Osteoblast (primary cell): ENCODE measurements around the gene PIGQ. TPM values are rescaled to one million over a fixed set of nuclear protein-coding genes. Genes with fewer than 3 reads are reported as not detected.
A peak's percentile ranks its signal among the peaks of the same experiment; 100 is the strongest.

Experiments used
- DNase-seq: peaks from one replicate; pipeline ENCODE4 v3.0.0; 2011; ENCODE audit warnings: low spot score, mixed read lengths; ENCODE audit not compliant: insufficient read length; ENCODE audit errors: missing footprints
- H2AFZ ChIP-seq: 2 replicates; pipeline ENCODE4 v1.6.0; 2011; ENCODE audit warnings: mild to moderate bottlenecking, low read length
- H3K27ac ChIP-seq: 2 replicates; pipeline ENCODE4 v1.5.1; 2011; ENCODE audit warnings: mild to moderate bottlenecking, low read depth, low read length, moderate library complexity
- H3K27me3 ChIP-seq: 2 replicates; pipeline ENCODE4 v1.6.0; 2012; ENCODE audit warnings: mild to moderate bottlenecking, control low read depth, inconsistent platforms, low read length, moderate library complexity; ENCODE audit not compliant: insufficient read depth
- H3K36me3 ChIP-seq: 2 replicates; pipeline ENCODE4 v1.5.1; 2011; ENCODE audit warnings: mild to moderate bottlenecking, low read length, control low read depth, moderate library complexity; ENCODE audit not compliant: insufficient read depth
- H3K4me1 ChIP-seq: 2 replicates; pipeline ENCODE4 v1.5.1; 2011; ENCODE audit warnings: mild to moderate bottlenecking, low read length, control low read depth, moderate library complexity; ENCODE audit not compliant: insufficient read depth
- H3K4me2 ChIP-seq: 2 replicates; pipeline ENCODE4 v1.6.0; 2011; ENCODE audit warnings: mild to moderate bottlenecking, low read length; ENCODE audit not compliant: insufficient read depth
- H3K4me3 ChIP-seq: fragments of 200-600 bp; sonication (generic); 3 replicates; pipeline ENCODE4 v1.5.1; 2012; ENCODE audit warnings: mild to moderate bottlenecking, low read length, inconsistent platforms; ENCODE audit not compliant: insufficient read depth
- H3K79me2 ChIP-seq: 2 replicates; pipeline ENCODE4 v1.6.0; 2012; ENCODE audit warnings: mild to moderate bottlenecking, low read length, control low read depth, inconsistent platforms; ENCODE audit not compliant: insufficient read depth
- H3K9me3 ChIP-seq: 2 replicates; pipeline ENCODE4 v1.5.1; 2011; ENCODE audit warnings: low read depth, low read length, control low read depth
- H4K20me1 ChIP-seq: 2 replicates; pipeline ENCODE4 v1.6.0; 2012; ENCODE audit warnings: mild to moderate bottlenecking, low read length, control low read depth; ENCODE audit not compliant: insufficient read depth
- CTCF ChIP-seq: IDR thresholded peaks from 2 replicates; pipeline ENCODE4 v1.5.1; 2011; ENCODE audit warnings: mild to moderate bottlenecking, low read depth, low read length, moderate library complexity; ENCODE audit errors: extremely low read depth
- total RNA-seq: library from RNA; depleted of rRNA; stranded (reverse); fragments of >200 nt; gene quantifications from 2 replicates; pipeline ENCODE4 v1.2.3, GENCODE V29; 2012

Gene PIGQ
- total RNA-seq, 1 donor, result 29.0 TPM

GRCh38 chr16:543301-544164 is 26.2 kb upstream of the PIGQ start:
- H3K27ac ChIP-seq, result no peak overlapping the region
- no peak for TF ChIP-seq CTCF
- no peaks in the 10 kb centered on the region for H3K27me3 ChIP-seq
- peaks cover 9% of the 10 kb centered on the region for H3K4me1 ChIP-seq
- no peak for DNase-seq
- peaks cover 3% of the 10 kb centered on the region for H3K36me3 ChIP-seq
- H4K20me1 ChIP-seq, result peaks cover 59% of the 10 kb centered on the region
- no peak overlapping the region for H3K4me2 ChIP-seq
- H3K79me2 ChIP-seq, result peaks cover 92% of the 10 kb centered on the region
- H3K4me3 ChIP-seq, result no peak overlapping the region
- H2AFZ ChIP-seq, result no peak overlapping the region
- no peaks in the 10 kb centered on the region for H3K9me3 ChIP-seq

- no peak for TF ChIP-seq CTCF
- Histone ChIP-seq H3K36me3 (peaks cover 3% of the 10 kb centered on the region), H3K27ac (no peak overlapping the region), H3K4me3 (no peak overlapping the region), H3K27me3 (no peaks in the 10 kb centered on the region), H3K79me2 (peaks cover 87% of the 10 kb centered on the region), H3K4me1 (peaks cover 7% of the 10 kb centered on the region), H3K4me2 (no peak overlapping the region), H4K20me1 (peaks cover 53% of the 10 kb centered on the region), H3K9me3 (no peaks in the 10 kb centered on the region), H2AFZ (no peak overlapping the region)
- no peak for DNase-seq
Observed at GRCh38 chr16:544517-544916, 25.3 kb upstream of the PIGQ start.

- H3K4me2 ChIP-seq, result no peak overlapping the region
- peak; percentile 98 for DNase-seq
- TF ChIP-seq CTCF, result peak; percentile 39
- no peak overlapping the region for H3K27ac ChIP-seq
- no peaks in the 10 kb centered on the region for H3K27me3 ChIP-seq
- peaks cover 70% of the 10 kb centered on the region for H3K79me2 ChIP-seq
- peaks cover 9% of the 10 kb centered on the region for H3K36me3 ChIP-seq
- H3K4me1 ChIP-seq, result no peaks in the 10 kb centered on the region
- H3K4me3 ChIP-seq, result no peak overlapping the region
- H2AFZ ChIP-seq, result no peak overlapping the region
- peaks cover 34% of the 10 kb centered on the region for H4K20me1 ChIP-seq
- no peaks in the 10 kb centered on the region for H3K9me3 ChIP-seq
Observed at GRCh38 chr16:546909-547770, 22.6 kb upstream of the PIGQ start.

- no peak overlapping the region for H3K4me2 ChIP-seq
- H2AFZ ChIP-seq, result no peak overlapping the region
- TF ChIP-seq CTCF, result no peak
- no peaks in the 10 kb centered on the region for H3K9me3 ChIP-seq
- no peak overlapping the region for H3K4me3 ChIP-seq
- H3K27ac ChIP-seq, result no peak overlapping the region
- no peaks in the 10 kb centered on the region for H3K27me3 ChIP-seq
- H4K20me1 ChIP-seq, result peaks cover 23% of the 10 kb centered on the region
- H3K36me3 ChIP-seq, result peaks cover 9% of the 10 kb centered on the region
- H3K4me1 ChIP-seq, result no peaks in the 10 kb centered on the region
- DNase-seq, result no peak
- H3K79me2 ChIP-seq, result peaks cover 58% of the 10 kb centered on the region
Observed at GRCh38 chr16:548586-548985, 21.2 kb upstream of the PIGQ start.
